Fibroblast of lung (primary cell): Measurements from ENCODE around the gene CYLD. TPM values are rescaled to one million over a fixed set of nuclear protein-coding genes. Genes with fewer than 3 reads are reported as not detected.

ENCODE experiments used
- DNase-seq, 2 donors: peaks; one replicate each; pipeline versions ENCODE4 v3.0.0 to v3.0.0-alpha.2; 2010; ENCODE audit warnings: low read depth in 2 of 2
- H2AFZ ChIP-seq: 2 replicates; pipeline ENCODE4 v1.5.1; 2012; ENCODE audit warnings: low read length, control low read depth, inconsistent platforms
- H3K27ac ChIP-seq: 2 replicates; pipeline ENCODE4 v1.5.1; 2011; ENCODE audit warnings: low read length, control low read depth; ENCODE audit not compliant: insufficient read depth
- H3K27me3 ChIP-seq: 2 replicates; pipeline ENCODE4 v1.5.1; 2011; ENCODE audit warnings: mild to moderate bottlenecking, low read length; ENCODE audit not compliant: control insufficient read depth, insufficient read depth
- H3K36me3 ChIP-seq: 2 replicates; pipeline ENCODE4 v1.5.1; 2011; ENCODE audit warnings: low read length; ENCODE audit not compliant: control insufficient read depth, insufficient read depth
- H3K4me1 ChIP-seq: 2 replicates; pipeline ENCODE4 v1.5.1; 2011; ENCODE audit warnings: low read length; ENCODE audit not compliant: control insufficient read depth, insufficient read depth; ENCODE audit errors: extremely low read depth
- H3K4me2 ChIP-seq: 2 replicates; pipeline ENCODE4 v1.5.1; 2011; ENCODE audit warnings: low read length, control low read depth; ENCODE audit not compliant: insufficient read depth; ENCODE audit errors: extremely low read depth
- H3K4me3 ChIP-seq, 4 experiments: fragments of 200-600 bp in 1 of 4; sonication (generic) in 1 of 4; replicated peaks in 1 of 4; 2 replicates each; pipeline ENCODE4 v1.5.1; 2011 to 2016; ENCODE audit warnings: low read length in 4 of 4, low read depth in 3 of 4, mild to moderate bottlenecking in 3 of 4, control low read depth in 2 of 4, inconsistent platforms in 1 of 4, mixed read lengths in 1 of 4; ENCODE audit not compliant: insufficient read depth in 1 of 4; ENCODE audit errors: control extremely low read depth in 1 of 4
- H3K79me2 ChIP-seq: 2 replicates; pipeline ENCODE4 v1.5.1; 2012; ENCODE audit warnings: mild to moderate bottlenecking, low read length, inconsistent platforms; ENCODE audit not compliant: control insufficient read depth, insufficient read depth
- H3K9ac ChIP-seq: 2 replicates; pipeline ENCODE4 v1.5.1; 2011; ENCODE audit warnings: mild to moderate bottlenecking, low read length, control low read depth; ENCODE audit not compliant: insufficient read depth
- H3K9me3 ChIP-seq: 2 replicates; pipeline ENCODE4 v1.5.1; 2012; ENCODE audit warnings: low read depth, low read length; ENCODE audit not compliant: control insufficient read depth, insufficient read depth
- H4K20me1 ChIP-seq: 2 replicates; pipeline ENCODE4 v1.5.1; 2011; ENCODE audit warnings: low read length; ENCODE audit not compliant: control insufficient read depth, insufficient read depth; ENCODE audit errors: extremely low read depth
- CTCF ChIP-seq, 2 donors: IDR thresholded peaks in 1 of 2; conservative IDR thresholded peaks in 1 of 2; 1 replicate in 1 of 2; 2 replicates in 1 of 2; pipeline ENCODE4 v1.5.1; 2011 to 2012; ENCODE audit warnings: low read length in 2 of 2, control low read depth in 1 of 2, inconsistent platforms in 1 of 2, low read depth in 1 of 2, mild to moderate bottlenecking in 1 of 2
- EZH2 ChIP-seq: IDR thresholded peaks from 2 replicates; pipeline ENCODE4 v1.5.1; 2012; ENCODE audit warnings: low read length, control low read depth, mild to moderate bottlenecking; ENCODE audit errors: missing control alignments
- polyA plus RNA-seq, 2 donors: library from polyadenylated mRNA; depleted of rRNA in 1 of 2; stranded (reverse) in 1 of 2; unstranded in 1 of 2; fragments of >200 nt; gene quantifications; 2 replicates each; pipeline ENCODE4 v1.2.1, GENCODE V29; 2011 to 2012; ENCODE audit warnings: missing spikeins in 1 of 2
- total RNA-seq: library from RNA; depleted of rRNA; stranded (reverse); fragments of >200 nt; gene quantifications from 2 replicates; pipeline ENCODE4 v1.2.1, GENCODE V29; 2014

Gene CYLD
- total and polyA plus RNA-seq, 2 donors (not counting 1 experiment from before 2014, with no cell fraction given): 22.1 to 66.7 TPM

GRCh38 chr16:50711862-50712559 is 29.9 kb upstream of the CYLD start:
- DNase-seq: no peak
- TF ChIP-seq EZH2 (no peak), CTCF (conservative IDR thresholded peaks at IDR 0.05 in 1 of 2, IDR thresholded peaks at IDR 0.05 in 1 of 2; ENCODE audit: low read depth in 1 of 2, low read length in 2 of 2) (no peak)
- H4K20me1 ChIP-seq: no peaks in the 10 kb centered on the region
- H3K4me2 ChIP-seq: no peak overlapping the region
- no peaks in the 10 kb centered on the region for H3K79me2 ChIP-seq
- no peak overlapping the region for H3K4me3 ChIP-seq
- H3K36me3 ChIP-seq: no peaks in the 10 kb centered on the region
- H3K27me3 ChIP-seq: no peaks in the 10 kb centered on the region
- no peaks in the 10 kb centered on the region for H3K4me1 ChIP-seq
- H2AFZ ChIP-seq: no peak overlapping the region
- no peak overlapping the region for H3K27ac ChIP-seq
- no peaks in the 10 kb centered on the region for H3K9me3 ChIP-seq
- H3K9ac ChIP-seq: no peak overlapping the region

DNA sequence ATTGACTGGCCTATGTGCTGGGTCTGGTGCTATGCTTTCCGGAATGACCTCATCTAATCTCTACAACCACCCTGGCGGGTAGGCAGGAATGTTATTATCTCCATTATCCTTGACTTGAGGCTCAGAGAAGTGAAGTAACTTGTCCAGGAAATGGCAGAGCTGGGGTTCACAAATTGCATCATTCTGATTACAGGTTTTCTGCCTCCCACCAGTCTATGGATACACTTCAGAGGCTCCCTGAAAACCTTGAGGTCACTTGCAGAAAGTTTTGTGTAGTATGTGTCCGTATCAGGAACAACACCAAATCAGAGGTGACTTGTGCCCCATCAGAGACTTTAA is 29.4 kb upstream of the CYLD start:
- no peak overlapping the region for H3K4me2 ChIP-seq
- TF ChIP-seq EZH2: no peak
- no peak for TF ChIP-seq CTCF (conservative IDR thresholded peaks at IDR 0.05 in 1 of 2, IDR thresholded peaks at IDR 0.05 in 1 of 2; ENCODE audit: low read depth in 1 of 2, low read length in 2 of 2)
- DNase-seq: no peak

GRCh38 chr16:50712956-50713355 is 28.9 kb upstream of the CYLD start:
- no peaks in the 10 kb centered on the region for H4K20me1 ChIP-seq
- H3K4me2 ChIP-seq: no peak overlapping the region
- no peak overlapping the region for H3K4me3 ChIP-seq
- H3K27ac ChIP-seq: no peak overlapping the region
- H3K9me3 ChIP-seq: no peaks in the 10 kb centered on the region
- H3K9ac ChIP-seq: no peak overlapping the region
- H3K4me1 ChIP-seq: no peaks in the 10 kb centered on the region
- TF ChIP-seq CTCF (conservative IDR thresholded peaks at IDR 0.05 in 1 of 2, IDR thresholded peaks at IDR 0.05 in 1 of 2; ENCODE audit: low read depth in 1 of 2, low read length in 2 of 2): no peak
- no peak for TF ChIP-seq EZH2
- no peak overlapping the region for H2AFZ ChIP-seq
- no peaks in the 10 kb centered on the region for H3K36me3 ChIP-seq
- H3K27me3 ChIP-seq: no peaks in the 10 kb centered on the region
- H3K79me2 ChIP-seq: no peaks in the 10 kb centered on the region
- no peak for DNase-seq

More for the DNA sequence above, 29.4 kb upstream of the CYLD start:
- H3K4me3 ChIP-seq: no peak overlapping the region
- no peaks in the 10 kb centered on the region for H3K36me3 ChIP-seq
- no peak overlapping the region for H3K27ac ChIP-seq
- no peaks in the 10 kb centered on the region for H4K20me1 ChIP-seq
- H3K4me1 ChIP-seq: no peaks in the 10 kb centered on the region
- H3K9ac ChIP-seq: no peak overlapping the region
- H3K9me3 ChIP-seq: no peaks in the 10 kb centered on the region
- no peaks in the 10 kb centered on the region for H3K27me3 ChIP-seq
- H3K79me2 ChIP-seq: no peaks in the 10 kb centered on the region
- no peak overlapping the region for H2AFZ ChIP-seq
